ENCODE measurements around the gene TPM2.
"Not testable (repeated sequence)": the region's sequence is repeated elsewhere in the genome, so short reads cannot be mapped to it uniquely, and the experiment has no call there.

TPM2 gene

DNA sequence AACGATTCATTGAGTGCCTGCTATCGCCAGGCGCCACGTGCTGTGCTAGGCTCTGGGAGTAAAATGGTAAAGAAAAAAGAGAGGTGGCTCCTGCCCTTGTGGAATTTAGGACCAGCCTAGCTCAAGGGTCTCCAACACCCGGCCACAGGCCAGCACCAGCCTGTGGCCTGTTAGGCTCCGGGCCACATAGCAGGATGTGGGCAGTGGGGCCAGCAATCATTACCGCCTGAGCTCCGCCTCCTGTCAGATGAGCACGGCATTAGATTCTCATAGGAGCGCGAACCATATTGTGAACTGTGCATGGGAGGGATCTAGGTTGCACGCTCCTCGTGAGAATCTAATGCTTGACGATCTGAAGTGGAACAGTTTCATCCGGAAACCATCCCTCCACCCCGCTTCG lies 33.4 kb downstream of the TPM2 start:
- DNase-seq (ENCODE audit: low read depth, low spot score): no peak

DNA sequence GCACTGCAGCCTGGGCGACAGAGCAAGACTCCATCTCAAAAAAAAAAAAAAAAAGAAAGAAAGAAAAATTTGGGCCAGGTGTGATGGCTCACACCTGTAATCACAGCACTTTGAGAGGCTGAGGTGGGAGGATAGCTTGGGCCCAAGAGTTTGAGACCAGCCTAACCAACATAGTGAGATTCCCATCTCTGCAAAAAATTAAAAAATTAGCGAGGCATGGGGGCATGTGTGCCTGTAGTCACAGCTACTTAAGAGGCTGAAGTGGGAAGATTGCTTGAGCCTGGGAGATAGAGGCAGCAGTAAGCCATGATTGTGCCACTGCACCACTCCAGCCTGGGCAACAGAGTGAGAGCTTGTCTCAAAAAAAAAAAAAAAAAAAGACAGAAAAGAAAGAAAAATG lies 36.1 kb downstream of the TPM2 start:
- no peak for DNase-seq (ENCODE audit: low read depth, low spot score)

GRCh38 chr9:35652829-35653209 lies 36.9 kb downstream of the TPM2 start:
- DNase-seq (ENCODE audit: low read depth, low spot score): no peak

- no peak for DNase-seq (ENCODE audit: low read depth, low spot score)
Observed at GRCh38 chr9:35651956-35652828, 37.5 kb downstream of the TPM2 start.

DNA sequence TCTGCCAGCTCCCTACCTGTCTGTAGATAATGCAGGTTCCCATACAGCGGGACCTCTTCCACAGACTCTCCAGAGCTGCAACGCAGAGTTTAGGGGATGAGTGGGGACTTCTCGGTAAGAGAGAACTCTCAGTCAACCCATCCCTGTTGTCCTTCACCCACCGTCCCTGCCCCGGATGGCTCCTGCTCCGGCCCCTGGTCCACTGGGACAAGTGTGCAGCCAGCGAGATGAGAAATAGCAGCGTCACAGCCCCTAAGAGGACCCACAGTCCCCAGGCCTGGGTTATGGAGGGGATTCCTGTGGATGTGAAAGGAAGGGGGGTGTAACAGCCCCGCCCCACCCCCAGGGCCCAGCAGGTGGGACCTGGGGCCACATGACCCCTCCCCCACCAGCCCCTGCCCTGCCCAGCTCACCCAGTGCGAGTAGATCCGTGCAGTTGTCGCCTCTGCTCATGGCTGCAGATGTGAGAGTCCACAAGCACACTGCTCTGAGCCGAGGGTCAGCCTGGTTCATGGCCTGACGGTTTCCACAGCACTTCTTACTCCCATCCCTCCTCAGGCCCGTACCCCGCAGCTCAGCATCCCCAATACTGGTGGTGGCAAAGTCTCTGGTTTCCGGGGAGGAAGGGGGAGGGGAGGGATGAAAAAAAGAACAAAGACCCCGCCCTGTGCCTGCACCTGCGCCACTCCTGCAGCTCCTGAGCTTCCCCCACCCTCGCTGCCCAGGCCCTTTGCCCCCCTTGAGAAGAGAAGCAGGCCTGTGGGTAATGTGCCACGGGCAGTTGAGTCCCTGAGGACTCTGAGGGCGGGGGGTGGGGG lies 39.2 kb downstream of the TPM2 start, which contains the start of gene SIT1:
Gene SIT1 (minus strand): TSS at position 591 of the 818 bp plus-strand sequence. CDS start 78 bp downstream, at position 513.
- no peak for DNase-seq (ENCODE audit: low read depth, low spot score)

DNA sequence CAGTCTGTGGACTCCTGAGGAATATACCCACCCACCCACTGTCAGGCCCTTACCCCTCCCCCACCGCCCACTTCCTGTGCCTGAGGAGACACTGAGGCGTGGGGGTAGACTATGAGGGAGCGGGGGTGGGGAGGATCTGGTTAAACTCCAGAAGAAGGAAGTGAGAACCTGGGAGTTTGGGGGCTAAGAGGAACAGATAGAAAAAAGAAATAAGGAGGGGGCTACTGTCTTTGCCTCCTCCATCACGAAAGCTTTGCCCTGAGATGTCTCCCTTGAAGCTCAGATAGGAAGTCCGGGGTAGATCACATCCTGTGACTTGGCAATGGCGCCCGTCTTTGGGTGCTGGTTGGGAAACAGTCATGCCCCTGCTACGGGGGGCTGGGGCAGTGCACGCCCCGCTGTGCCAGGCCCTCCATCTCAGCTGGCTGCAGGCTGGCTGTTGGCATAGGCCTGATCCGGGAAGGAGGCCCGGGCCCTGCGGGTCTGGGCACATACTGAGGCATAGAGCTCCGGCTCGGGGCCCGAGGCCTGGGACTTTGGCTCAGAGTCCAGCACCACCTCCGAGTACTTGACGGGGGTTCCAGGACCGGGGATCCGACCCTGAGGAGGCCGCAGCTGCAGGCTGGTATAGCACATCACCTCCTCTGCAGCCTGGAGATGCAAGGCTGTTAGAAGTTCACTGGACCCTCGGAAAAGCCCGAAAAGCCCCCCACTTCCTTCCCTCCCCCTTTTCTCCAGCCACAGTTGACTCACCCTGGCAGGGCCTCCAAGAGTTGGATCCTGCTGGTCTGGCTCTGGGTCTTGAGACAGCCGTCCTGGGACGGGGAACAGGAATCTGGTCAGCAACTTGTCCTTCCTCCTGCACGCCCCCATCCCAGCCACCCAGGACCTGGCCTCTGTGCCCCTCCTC lies 40.0 kb downstream of the TPM2 start:
- DNase-seq (ENCODE audit: low read depth, low spot score): no peak

GRCh38 chr9:35646533-35647265 lies 43.0 kb downstream of the TPM2 start:
- peak; percentile 97 for DNase-seq (ENCODE audit: low read depth, low spot score)

GRCh38 chr9:35646153-35646532 lies 43.6 kb downstream of the TPM2 start:
- no peak for DNase-seq (ENCODE audit: low read depth, low spot score)

- DNase-seq (ENCODE audit: low read depth, low spot score): not testable (repeated sequence)
Observed at GRCh38 chr9:35645736-35646135, 44.0 kb downstream of the TPM2 start.

DNA sequence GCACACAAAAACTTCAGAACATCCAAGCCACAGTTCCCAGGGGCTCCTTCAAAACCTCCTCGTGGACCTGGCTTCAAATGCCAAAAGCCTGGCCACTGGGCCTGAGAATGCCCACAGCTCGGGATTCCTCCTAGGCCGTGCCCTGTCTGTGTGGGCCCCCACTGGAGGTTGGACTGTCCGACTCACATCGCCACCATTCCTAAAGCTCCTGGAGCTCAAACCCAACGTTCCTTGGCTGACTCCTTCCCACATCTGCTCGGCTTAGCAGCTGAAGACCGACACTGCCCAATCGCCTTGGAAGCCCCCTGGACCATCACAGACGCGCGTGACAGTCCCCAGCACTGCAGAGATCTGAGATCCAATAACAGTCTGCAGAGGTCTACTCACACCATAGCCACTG lies 46.7 kb downstream of the TPM2 start:
- DNase-seq (ENCODE audit: low read depth, low spot score): no peak

- not testable (repeated sequence) for DNase-seq (ENCODE audit: low read depth, low spot score)
Observed at GRCh38 chr9:35641478-35641877, 48.2 kb downstream of the TPM2 start.

DNA sequence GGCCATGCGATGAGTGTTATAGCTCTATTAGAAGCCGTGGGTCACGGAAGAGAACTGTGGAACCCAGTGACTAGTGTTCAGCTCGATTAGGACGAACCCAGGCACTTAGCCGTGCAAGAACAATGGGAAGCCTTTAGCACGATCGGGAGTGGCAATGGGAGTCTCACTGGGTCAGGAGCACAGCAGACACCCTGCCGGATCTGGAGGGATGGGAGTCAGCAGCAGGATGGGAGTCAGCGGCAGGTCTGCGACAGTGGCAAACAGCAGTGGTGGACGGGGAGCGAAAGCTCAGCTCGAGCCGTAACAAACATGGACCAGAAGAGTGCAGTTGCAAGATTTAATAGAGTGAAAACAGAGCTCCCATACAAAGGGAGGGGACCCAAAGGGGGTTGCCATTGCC lies 49.3 kb downstream of the TPM2 start:
- DNase-seq (ENCODE audit: low read depth, low spot score): not testable (repeated sequence)

- no peak for DNase-seq (ENCODE audit: low read depth, low spot score)
Observed at GRCh38 chr9:35639631-35640030, 50.1 kb downstream of the TPM2 start.

DNA sequence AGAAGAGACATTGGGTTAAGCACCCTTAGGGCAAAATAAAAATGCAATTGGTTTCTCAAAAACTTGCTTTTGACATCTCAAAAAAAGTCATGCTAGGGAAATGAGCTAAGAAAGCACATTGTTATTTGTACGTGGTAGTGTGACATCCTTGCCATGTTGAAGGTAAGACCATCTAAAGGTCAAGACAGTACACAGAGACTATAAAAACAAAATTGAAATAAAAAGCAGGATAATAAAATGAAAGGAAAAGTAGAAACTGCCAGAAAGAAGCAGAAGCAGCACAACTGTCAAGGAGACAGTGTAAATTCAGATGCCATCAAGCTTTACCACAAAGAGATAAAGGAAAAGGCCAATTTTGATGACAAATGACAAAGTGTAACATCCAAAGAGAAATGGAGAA lies 50.5 kb downstream of the TPM2 start:
- DNase-seq (ENCODE audit: low read depth, low spot score): not testable (repeated sequence)

DNA sequence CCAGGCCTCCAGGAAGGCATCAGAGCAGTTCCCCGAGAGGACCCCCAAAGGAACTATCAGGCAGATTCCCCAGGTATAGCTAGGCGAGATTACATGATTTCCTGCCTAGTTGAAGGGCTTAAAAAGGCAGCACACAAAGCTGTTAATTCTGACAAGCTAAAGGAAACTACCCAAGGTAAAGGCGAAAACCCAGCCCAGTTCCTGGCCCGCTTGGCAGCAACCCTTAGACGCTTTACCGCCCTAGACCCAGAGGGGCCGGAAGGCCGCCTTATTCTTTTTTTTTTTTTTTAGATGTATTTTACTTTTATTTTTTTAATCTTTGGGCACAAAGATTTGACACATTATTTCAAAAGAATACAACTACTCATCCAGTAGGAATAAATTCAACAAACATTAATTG lies 51.0 kb downstream of the TPM2 start:
- DNase-seq (ENCODE audit: low read depth, low spot score): not testable (repeated sequence)

DNA sequence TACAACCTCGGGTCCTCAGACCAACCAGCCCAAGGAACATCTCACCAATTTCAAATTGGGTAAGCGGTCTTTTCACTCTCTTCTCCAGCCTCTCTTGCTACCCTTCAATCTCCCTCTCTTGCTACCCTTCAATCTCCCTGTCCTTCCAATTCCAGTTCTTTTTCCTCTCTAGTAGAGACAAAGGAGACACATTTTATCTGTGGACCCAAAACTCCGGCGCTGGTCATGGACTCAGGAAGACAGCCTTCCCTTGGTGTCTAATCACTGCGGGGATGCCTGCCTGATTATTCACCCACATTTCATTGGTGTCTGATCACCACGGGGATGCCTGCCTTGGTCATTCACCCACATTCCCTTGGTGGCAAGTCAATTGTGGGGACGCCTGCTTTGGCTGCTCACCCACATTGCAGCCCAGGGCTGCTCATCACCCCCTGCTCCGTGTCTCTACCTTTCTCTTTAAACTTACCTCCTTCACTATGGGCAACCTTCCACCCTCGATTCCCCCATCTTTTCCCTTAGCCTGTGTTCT lies 52.2 kb downstream of the TPM2 start:
- DNase-seq (ENCODE audit: low read depth, low spot score): not testable (repeated sequence)

DNA sequence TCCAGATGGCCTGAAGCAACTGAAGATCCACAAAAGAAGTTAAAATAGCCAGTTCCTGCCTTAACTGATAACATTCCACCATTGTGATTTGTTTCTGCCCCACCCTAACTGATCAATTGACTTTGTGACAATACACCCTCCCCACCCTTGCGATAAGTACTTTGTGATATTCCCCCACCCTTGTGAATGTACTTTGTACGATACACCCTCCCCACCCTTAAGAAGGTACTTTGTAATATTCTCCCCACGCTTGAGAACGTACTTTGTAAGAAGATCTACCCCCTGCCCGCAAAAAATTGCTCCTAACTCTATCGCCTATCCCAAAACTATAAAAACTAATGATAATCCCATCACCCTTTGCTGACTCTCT lies 52.9 kb downstream of the TPM2 start:
- not testable (repeated sequence) for DNase-seq (ENCODE audit: low read depth, low spot score)

GRCh38 chr9:35636135-35636876 lies 53.4 kb downstream of the TPM2 start:
- DNase-seq (ENCODE audit: low read depth, low spot score): no peak

- no peak for DNase-seq (ENCODE audit: low read depth, low spot score)
Observed at GRCh38 chr9:35635730-35636129, 54.0 kb downstream of the TPM2 start.

Data from astrocyte of the hippocampus (primary cell).